ENCODE measurements around the gene SLC4A1.

The SLC4A1 gene

GRCh38 chr17:44293509-44294226, 25.7 kb upstream of the SLC4A1 start:
- no peak for ATAC-seq
- TF ChIP-seq PPARA (CRISPR knock-in tag; IDR thresholded peaks at IDR 0.05; ENCODE audit: borderline replicate concordance) (no peak), BACH2 (CRISPR knock-in tag; IDR thresholded peaks at IDR 0.05; ENCODE audit: borderline replicate concordance) (no peak)

GRCh38 chr17:44287651-44288050, 19.7 kb upstream of the SLC4A1 start:
- ATAC-seq: no peak
- TF ChIP-seq RARB (CRISPR knock-in tag; IDR thresholded peaks at IDR 0.05) (no peak), POU6F1 (CRISPR knock-in tag; IDR thresholded peaks at IDR 0.05; ENCODE audit: borderline replicate concordance, low read depth) (no peak), ISL1 (CRISPR knock-in tag; IDR thresholded peaks at IDR 0.05) (no peak), ZNF565 (CRISPR knock-in tag; conservative IDR thresholded peaks at IDR 0.05; ENCODE audit: low read depth) (no peak), TSHZ2 (CRISPR knock-in tag; IDR thresholded peaks at IDR 0.05) (no peak), CSDC2 (CRISPR knock-in tag; IDR thresholded peaks at IDR 0.05) (no peak), ZFP3 (CRISPR knock-in tag; IDR thresholded peaks at IDR 0.05) (no peak), CREB5 (CRISPR knock-in tag; IDR thresholded peaks at IDR 0.05; ENCODE audit: low read depth) (no peak), CSRNP3 (CRISPR knock-in tag; IDR thresholded peaks at IDR 0.05) (no peak), TOX (CRISPR knock-in tag; IDR thresholded peaks at IDR 0.05; ENCODE audit: borderline replicate concordance) (no peak), ZFP30 (CRISPR knock-in tag; IDR thresholded peaks at IDR 0.05) (no peak), ZNF8 (CRISPR knock-in tag; IDR thresholded peaks at IDR 0.05) (no peak), ZNF70 (CRISPR knock-in tag; IDR thresholded peaks at IDR 0.05) (no peak), OSR1 (CRISPR knock-in tag; IDR thresholded peaks at IDR 0.05) (no peak), TCF4 (CRISPR knock-in tag; IDR thresholded peaks at IDR 0.05; ENCODE audit: borderline replicate concordance) (no peak), ESRRG (CRISPR knock-in tag; IDR thresholded peaks at IDR 0.05) (no peak), SNAI2 (CRISPR knock-in tag; IDR thresholded peaks at IDR 0.05) (no peak), PATZ1 (CRISPR knock-in tag; IDR thresholded peaks at IDR 0.05; ENCODE audit: borderline replicate concordance) (no peak), ZC3H10 (CRISPR knock-in tag; IDR thresholded peaks at IDR 0.05) (no peak), GLIS3 (CRISPR knock-in tag; IDR thresholded peaks at IDR 0.05) (no peak)

GRCh38 chr17:44284024-44284400, 16.1 kb upstream of the SLC4A1 start:
- ATAC-seq: no peak
- TF ChIP-seq TCF4 (CRISPR knock-in tag; IDR thresholded peaks at IDR 0.05; ENCODE audit: borderline replicate concordance) (no peak), ZNF565 (CRISPR knock-in tag; conservative IDR thresholded peaks at IDR 0.05; ENCODE audit: low read depth) (no peak)

Measured in SK-N-SH treated with all-trans-retinoic acid at 6 μM for 48 hours (cell line).